Measurements from ENCODE around the gene MDFI. TPM values are rescaled to one million over a fixed set of nuclear protein-coding genes. Genes with fewer than 3 reads are reported as not detected.

The MDFI gene
- total and polyA plus RNA-seq, 2 experiments from 2014 or later, result 2.8 to 51.4 TPM

DNA sequence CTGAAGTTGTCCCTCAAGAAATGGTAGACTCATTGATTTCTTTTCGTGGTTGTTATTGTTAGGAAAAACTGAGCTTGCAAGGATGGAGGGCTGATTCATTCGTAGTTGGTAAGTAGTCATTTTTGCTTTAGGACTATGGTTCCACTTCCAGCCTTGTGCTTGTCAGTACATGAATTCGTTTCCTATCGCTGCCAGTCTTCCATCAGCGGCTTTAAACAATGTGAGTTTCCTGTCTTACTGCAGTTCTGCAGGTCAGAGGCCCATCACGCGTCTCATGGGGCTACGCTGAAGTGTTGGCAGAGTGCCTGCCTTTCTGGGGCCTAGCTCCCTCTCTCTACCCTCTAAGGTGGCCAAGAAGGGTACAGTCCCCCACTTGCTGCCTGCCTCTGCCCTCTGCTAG, 11.4 kb upstream of the MDFI start:
- H3K27ac Mint-ChIP-seq, result no peak overlapping the region
- peaks cover 10% of the 10 kb centered on the region for H3K27me3 Mint-ChIP-seq (ENCODE audit: insufficient read depth, low read depth, poor library complexity)
- H3K27ac ChIP-seq (ENCODE audit: low read depth), result no peak overlapping the region
- no peaks in the 10 kb centered on the region for H3K4me1 ChIP-seq (ENCODE audit: insufficient read depth)
- H3K79me2 ChIP-seq (replicated peaks; ENCODE audit: insufficient read depth), result no peaks in the 10 kb centered on the region
- 0 out of 3 replicates have a peak, but pooled peaks cover 3% of the 10 kb centered on the region for H3K9me3 Mint-ChIP-seq
- ATAC-seq (no peak), DNase-seq (ENCODE audit: low spot score) (no peak)
- no peaks in the 10 kb centered on the region for H3K36me3 Mint-ChIP-seq (ENCODE audit: low read depth)
- no peaks in the 10 kb centered on the region for H3K9me2 ChIP-seq (ENCODE audit: insufficient read depth)
- H3K4me3 ChIP-seq, result no peak overlapping the region
- peak overlapping the region; percentile 47; the same call in 1 of the 2 replicates for H2AFZ ChIP-seq
- H3K4me1 Mint-ChIP-seq, result peaks cover 14% of the 10 kb centered on the region; the same call in 2 of the 3 replicates
- H3K36me3 ChIP-seq (ENCODE audit: insufficient read depth), result no peaks in the 10 kb centered on the region
- no peaks in the 10 kb centered on the region for H4K20me1 ChIP-seq (replicated peaks; ENCODE audit: insufficient read depth)
- no peak overlapping the region for H3K4me3 Mint-ChIP-seq
- no peak overlapping the region for H3K4me2 ChIP-seq
- no peaks in the 10 kb centered on the region for H3K27me3 ChIP-seq (ENCODE audit: insufficient read depth)
- H3F3A ChIP-seq (replicated peaks; ENCODE audit: low read depth), result 0 out of 2 replicates have a peak, but pooled peaks cover 2% of the 10 kb centered on the region
- no peak for TF ChIP-seq NANOG (IDR thresholded peaks at IDR 0.05; ENCODE audit: borderline replicate concordance)
- TF ChIP-seq STAT1 (IDR thresholded peaks at IDR 0.05; ENCODE audit: unreplicated experiment), result no peak
- TF ChIP-seq EZH2 (IDR thresholded peaks at IDR 0.05; ENCODE audit: low read depth, unreplicated experiment), result no peak
- no peak for TF ChIP-seq ZNF331 (CRISPR knock-in tag; IDR thresholded peaks at IDR 0.05; ENCODE audit: low read depth)
- TF ChIP-seq ZNF114 (CRISPR knock-in tag; IDR thresholded peaks at IDR 0.05), result no peak
- no peak for TF ChIP-seq EZH2phosphoT487 (IDR thresholded peaks at IDR 0.05; ENCODE audit: unreplicated experiment)
- no peak for TF ChIP-seq POLR2AphosphoS5 (IDR thresholded peaks at IDR 0.05; ENCODE audit: low read depth)
- TF ChIP-seq CREB1 (CRISPR knock-in tag; IDR thresholded peaks at IDR 0.05; ENCODE audit: low read depth), result no peak
- TF ChIP-seq, protein P1, sequence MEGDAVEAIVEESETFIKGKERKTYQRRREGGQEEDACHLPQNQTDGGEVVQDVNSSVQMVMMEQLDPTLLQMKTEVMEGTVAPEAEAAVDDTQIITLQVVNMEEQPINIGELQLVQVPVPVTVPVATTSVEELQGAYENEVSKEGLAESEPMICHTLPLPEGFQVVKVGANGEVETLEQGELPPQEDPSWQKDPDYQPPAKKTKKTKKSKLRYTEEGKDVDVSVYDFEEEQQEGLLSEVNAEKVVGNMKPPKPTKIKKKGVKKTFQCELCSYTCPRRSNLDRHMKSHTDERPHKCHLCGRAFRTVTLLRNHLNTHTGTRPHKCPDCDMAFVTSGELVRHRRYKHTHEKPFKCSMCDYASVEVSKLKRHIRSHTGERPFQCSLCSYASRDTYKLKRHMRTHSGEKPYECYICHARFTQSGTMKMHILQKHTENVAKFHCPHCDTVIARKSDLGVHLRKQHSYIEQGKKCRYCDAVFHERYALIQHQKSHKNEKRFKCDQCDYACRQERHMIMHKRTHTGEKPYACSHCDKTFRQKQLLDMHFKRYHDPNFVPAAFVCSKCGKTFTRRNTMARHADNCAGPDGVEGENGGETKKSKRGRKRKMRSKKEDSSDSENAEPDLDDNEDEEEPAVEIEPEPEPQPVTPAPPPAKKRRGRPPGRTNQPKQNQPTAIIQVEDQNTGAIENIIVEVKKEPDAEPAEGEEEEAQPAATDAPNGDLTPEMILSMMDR (conservative IDR thresholded peaks at IDR 0.05; ENCODE audit: low read depth in 2 of 2), result no peak
- TF ChIP-seq JUNB (IDR thresholded peaks at IDR 0.05; ENCODE audit: unreplicated experiment), result no peak

- no peaks in the 10 kb centered on the region for H3K79me2 ChIP-seq (replicated peaks; ENCODE audit: insufficient read depth)
- no peaks in the 10 kb centered on the region for H4K20me1 ChIP-seq (replicated peaks; ENCODE audit: insufficient read depth)
- Mint-ChIP-seq H3K27me3 (ENCODE audit: insufficient read depth, low read depth, poor library complexity) (peaks cover 10% of the 10 kb centered on the region), H3K4me3 (no peak overlapping the region), H3K4me1 (peaks cover 9% of the 10 kb centered on the region), H3K27ac (no peak overlapping the region), H3K9me3 (no peaks in the 10 kb centered on the region), H3K36me3 (ENCODE audit: low read depth) (no peaks in the 10 kb centered on the region)
- H3F3A ChIP-seq (replicated peaks; ENCODE audit: low read depth), result 0 out of 2 replicates have a peak, but pooled peaks cover 2% of the 10 kb centered on the region
- no peak overlapping the region for H2AFZ ChIP-seq
- no peak for TF ChIP-seq ZNF114 (CRISPR knock-in tag; IDR thresholded peaks at IDR 0.05)
- TF ChIP-seq POLR2AphosphoS5 (IDR thresholded peaks at IDR 0.05; ENCODE audit: low read depth), result no peak
- no peak for TF ChIP-seq ZNF331 (CRISPR knock-in tag; IDR thresholded peaks at IDR 0.05; ENCODE audit: low read depth)
- no peak for TF ChIP-seq JUNB (IDR thresholded peaks at IDR 0.05; ENCODE audit: unreplicated experiment)
- TF ChIP-seq, protein P2, sequence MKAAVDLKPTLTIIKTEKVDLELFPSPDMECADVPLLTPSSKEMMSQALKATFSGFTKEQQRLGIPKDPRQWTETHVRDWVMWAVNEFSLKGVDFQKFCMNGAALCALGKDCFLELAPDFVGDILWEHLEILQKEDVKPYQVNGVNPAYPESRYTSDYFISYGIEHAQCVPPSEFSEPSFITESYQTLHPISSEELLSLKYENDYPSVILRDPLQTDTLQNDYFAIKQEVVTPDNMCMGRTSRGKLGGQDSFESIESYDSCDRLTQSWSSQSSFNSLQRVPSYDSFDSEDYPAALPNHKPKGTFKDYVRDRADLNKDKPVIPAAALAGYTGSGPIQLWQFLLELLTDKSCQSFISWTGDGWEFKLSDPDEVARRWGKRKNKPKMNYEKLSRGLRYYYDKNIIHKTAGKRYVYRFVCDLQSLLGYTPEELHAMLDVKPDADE (IDR thresholded peaks at IDR 0.05), result no peak
- TF ChIP-seq CREB1 (CRISPR knock-in tag; IDR thresholded peaks at IDR 0.05; ENCODE audit: low read depth), result no peak
- TF ChIP-seq STAT1 (IDR thresholded peaks at IDR 0.05; ENCODE audit: unreplicated experiment), result no peak
- no peaks in the 10 kb centered on the region for H3K9me2 ChIP-seq (ENCODE audit: insufficient read depth)
- ATAC-seq (no peak), DNase-seq (ENCODE audit: low spot score) (no peak)
- no peaks in the 10 kb centered on the region for H3K36me3 ChIP-seq (ENCODE audit: insufficient read depth)
- no peak overlapping the region for H3K4me2 ChIP-seq
- no peaks in the 10 kb centered on the region for H3K4me1 ChIP-seq (ENCODE audit: insufficient read depth)
- H3K4me3 ChIP-seq, result no peak overlapping the region
- peaks cover 2% of the 10 kb centered on the region; the same call in 1 of the 2 replicates for H3K27me3 ChIP-seq (ENCODE audit: insufficient read depth)
- H3K27ac ChIP-seq (ENCODE audit: low read depth), result no peak overlapping the region
Measured at GRCh38 chr6:41629128-41629527, 9.1 kb upstream of the MDFI start.
